Breast epithelium (tissue), 3 donors: ENCODE measurements around the gene KRR1.
"Not testable (repeated sequence)": the region's sequence is repeated elsewhere in the genome, so short reads cannot be mapped to it uniquely, and the experiment has no call there.

ENCODE experiments used
- POLR2A ChIP-seq: fragments of 450-650 bp; IDR thresholded peaks from one replicate; pipeline ENCODE4 v1.6.1; 2016; ENCODE audit warnings: antibody characterized with exemption, mild to moderate bottlenecking, moderate library complexity
- POLR2AphosphoS5 ChIP-seq, 3 donors: sonication (generic); formaldehyde crosslinking; IDR thresholded peaks; one replicate each; pipeline ENCODE4 v1.6.1; 2017; ENCODE audit warnings: antibody characterized with exemption in 3 of 3
- TF ChIP-seq, protein P1 (sequence below), 3 donors: fragments of 450-650 bp; IDR thresholded peaks; one replicate each; pipeline ENCODE4 v1.5.1; 2016 to 2017; ENCODE audit warnings: antibody characterized with exemption in 3 of 3, mild to moderate bottlenecking in 3 of 3, moderate library complexity in 3 of 3

DNA sequence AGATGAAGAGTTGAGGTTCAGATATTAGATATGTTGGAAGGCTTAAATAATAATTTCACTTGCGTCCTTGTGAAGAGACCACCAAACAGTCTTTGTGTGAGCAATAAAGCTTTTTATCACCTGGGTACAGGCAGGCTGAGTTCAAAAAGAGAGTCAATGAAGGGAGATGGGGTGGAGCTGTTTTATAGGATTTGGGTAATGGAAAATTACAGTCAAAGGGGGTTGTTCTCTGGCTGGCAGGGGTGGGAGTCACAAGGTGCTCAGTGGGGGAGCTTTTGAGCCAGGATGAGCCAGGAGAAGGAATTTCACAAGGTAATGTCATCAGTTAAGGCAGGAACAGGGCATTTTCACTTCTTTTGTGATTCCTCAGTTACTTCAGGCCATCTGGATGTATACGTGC, 27.0 kb downstream of the KRR1 start:
- TF ChIP-seq, protein P1, sequence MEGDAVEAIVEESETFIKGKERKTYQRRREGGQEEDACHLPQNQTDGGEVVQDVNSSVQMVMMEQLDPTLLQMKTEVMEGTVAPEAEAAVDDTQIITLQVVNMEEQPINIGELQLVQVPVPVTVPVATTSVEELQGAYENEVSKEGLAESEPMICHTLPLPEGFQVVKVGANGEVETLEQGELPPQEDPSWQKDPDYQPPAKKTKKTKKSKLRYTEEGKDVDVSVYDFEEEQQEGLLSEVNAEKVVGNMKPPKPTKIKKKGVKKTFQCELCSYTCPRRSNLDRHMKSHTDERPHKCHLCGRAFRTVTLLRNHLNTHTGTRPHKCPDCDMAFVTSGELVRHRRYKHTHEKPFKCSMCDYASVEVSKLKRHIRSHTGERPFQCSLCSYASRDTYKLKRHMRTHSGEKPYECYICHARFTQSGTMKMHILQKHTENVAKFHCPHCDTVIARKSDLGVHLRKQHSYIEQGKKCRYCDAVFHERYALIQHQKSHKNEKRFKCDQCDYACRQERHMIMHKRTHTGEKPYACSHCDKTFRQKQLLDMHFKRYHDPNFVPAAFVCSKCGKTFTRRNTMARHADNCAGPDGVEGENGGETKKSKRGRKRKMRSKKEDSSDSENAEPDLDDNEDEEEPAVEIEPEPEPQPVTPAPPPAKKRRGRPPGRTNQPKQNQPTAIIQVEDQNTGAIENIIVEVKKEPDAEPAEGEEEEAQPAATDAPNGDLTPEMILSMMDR (IDR thresholded peaks at IDR 0.05), result not testable (repeated sequence)
- TF ChIP-seq POLR2AphosphoS5 (IDR thresholded peaks at IDR 0.05); POLR2A: not testable (repeated sequence)
